PFSK-1 (cell line): Measurements from ENCODE around the gene OR6B1.

Experiments used
- FOXP2 ChIP-seq: optimal IDR thresholded peaks from 2 replicates; pipeline ENCODE3; 2011; ENCODE audit warnings: borderline replicate concordance, control low read depth, inconsistent platforms; ENCODE audit not compliant: insufficient read depth; ENCODE audit errors: extremely low read length, extremely low read depth
- POLR2AphosphoS5 ChIP-seq: IDR thresholded peaks from 2 replicates; pipeline ENCODE4 v1.6.1; 2012; ENCODE audit warnings: low read depth, mild to moderate bottlenecking, control low read depth, low read length, moderate library complexity
- SIN3A ChIP-seq: IDR thresholded peaks from 2 replicates; pipeline ENCODE4 v1.6.1; 2012; ENCODE audit warnings: mild to moderate bottlenecking, low read length, moderate library complexity, borderline replicate concordance; ENCODE audit not compliant: insufficient read depth
- TAF1 ChIP-seq: IDR thresholded peaks from 2 replicates; pipeline ENCODE4 v1.6.1; 2012; ENCODE audit warnings: low read length, control low read depth, borderline replicate concordance; ENCODE audit not compliant: insufficient read depth
- TF ChIP-seq, protein P1 (sequence below), 2 experiments: IDR thresholded peaks; 2 replicates each; pipeline versions ENCODE4 v1.6.1 to v1.8.0; 2011 to 2012; ENCODE audit warnings: low read depth in 2 of 2, low read length in 2 of 2, control low read depth in 1 of 2, inconsistent platforms in 1 of 2, mild to moderate bottlenecking in 1 of 2, moderate library complexity in 1 of 2; ENCODE audit not compliant: insufficient read depth in 1 of 2

Gene OR6B1

DNA sequence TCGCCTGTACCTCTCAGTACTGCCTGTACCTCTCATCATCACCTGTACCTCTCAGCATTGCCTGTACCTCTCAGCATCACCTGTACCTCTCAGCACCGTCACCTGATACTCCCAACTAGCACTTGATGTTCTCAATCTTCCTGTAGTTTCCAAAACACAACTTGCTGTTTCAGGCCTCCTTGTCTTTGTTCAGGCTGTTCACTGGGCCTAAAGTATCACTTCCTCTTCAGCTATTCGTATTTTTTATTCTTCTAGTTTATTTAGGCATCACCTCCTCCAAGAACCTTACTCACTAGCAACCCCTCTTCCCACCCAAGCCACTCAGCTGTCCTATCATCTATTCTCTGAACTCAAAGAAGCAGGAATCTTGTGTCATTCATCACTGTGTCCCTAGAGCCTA lies 24.1 kb downstream of the OR6B1 start:
- TF ChIP-seq POLR2AphosphoS5 (no peak), TAF1 (no peak), SIN3A (no peak), FOXP2 (no peak)
- TF ChIP-seq, protein P1, sequence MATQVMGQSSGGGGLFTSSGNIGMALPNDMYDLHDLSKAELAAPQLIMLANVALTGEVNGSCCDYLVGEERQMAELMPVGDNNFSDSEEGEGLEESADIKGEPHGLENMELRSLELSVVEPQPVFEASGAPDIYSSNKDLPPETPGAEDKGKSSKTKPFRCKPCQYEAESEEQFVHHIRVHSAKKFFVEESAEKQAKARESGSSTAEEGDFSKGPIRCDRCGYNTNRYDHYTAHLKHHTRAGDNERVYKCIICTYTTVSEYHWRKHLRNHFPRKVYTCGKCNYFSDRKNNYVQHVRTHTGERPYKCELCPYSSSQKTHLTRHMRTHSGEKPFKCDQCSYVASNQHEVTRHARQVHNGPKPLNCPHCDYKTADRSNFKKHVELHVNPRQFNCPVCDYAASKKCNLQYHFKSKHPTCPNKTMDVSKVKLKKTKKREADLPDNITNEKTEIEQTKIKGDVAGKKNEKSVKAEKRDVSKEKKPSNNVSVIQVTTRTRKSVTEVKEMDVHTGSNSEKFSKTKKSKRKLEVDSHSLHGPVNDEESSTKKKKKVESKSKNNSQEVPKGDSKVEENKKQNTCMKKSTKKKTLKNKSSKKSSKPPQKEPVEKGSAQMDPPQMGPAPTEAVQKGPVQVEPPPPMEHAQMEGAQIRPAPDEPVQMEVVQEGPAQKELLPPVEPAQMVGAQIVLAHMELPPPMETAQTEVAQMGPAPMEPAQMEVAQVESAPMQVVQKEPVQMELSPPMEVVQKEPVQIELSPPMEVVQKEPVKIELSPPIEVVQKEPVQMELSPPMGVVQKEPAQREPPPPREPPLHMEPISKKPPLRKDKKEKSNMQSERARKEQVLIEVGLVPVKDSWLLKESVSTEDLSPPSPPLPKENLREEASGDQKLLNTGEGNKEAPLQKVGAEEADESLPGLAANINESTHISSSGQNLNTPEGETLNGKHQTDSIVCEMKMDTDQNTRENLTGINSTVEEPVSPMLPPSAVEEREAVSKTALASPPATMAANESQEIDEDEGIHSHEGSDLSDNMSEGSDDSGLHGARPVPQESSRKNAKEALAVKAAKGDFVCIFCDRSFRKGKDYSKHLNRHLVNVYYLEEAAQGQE (IDR thresholded peaks at IDR 0.05; ENCODE audit: insufficient read depth in 1 of 2, low read depth in 2 of 2, low read length in 2 of 2) = no peak

DNA sequence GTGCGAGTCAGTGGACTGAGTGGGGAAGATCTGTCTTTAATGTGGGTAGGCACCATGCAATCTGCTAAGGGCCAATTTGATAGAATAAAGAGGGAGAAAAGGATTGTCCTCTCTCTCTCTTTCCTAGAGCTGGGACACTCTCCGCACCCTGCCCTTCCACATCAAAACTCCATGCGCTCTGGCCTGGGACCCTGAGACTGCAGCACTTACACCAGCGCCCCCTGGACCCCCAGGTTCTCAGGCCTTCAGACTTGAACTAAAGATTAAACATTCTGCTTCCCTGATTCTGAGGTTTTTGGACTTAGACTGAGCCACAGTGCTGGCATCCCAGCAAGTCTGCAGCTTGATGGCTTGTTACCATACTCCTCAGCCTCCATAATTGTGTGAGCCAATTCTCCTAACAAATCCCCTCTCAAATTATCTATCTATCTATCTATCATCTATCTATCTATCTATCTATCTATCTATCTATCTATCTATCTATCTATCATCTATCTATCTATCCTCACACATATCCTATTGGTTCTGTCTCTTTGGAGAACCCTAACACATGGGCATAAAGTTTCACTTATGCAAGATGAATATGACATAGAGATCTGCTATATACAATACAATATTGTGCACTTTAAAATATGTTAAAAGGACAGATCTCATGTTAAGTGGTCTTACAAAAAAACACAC lies 26.2 kb downstream of the OR6B1 start:
- TF ChIP-seq POLR2AphosphoS5 (no peak), FOXP2 (no peak), TAF1 (no peak), SIN3A (no peak)
- TF ChIP-seq, protein P1 (IDR thresholded peaks at IDR 0.05; ENCODE audit: insufficient read depth in 1 of 2, low read depth in 2 of 2, low read length in 2 of 2) = no peak

- TF ChIP-seq, protein P1 (IDR thresholded peaks at IDR 0.05; ENCODE audit: insufficient read depth in 1 of 2, low read depth in 2 of 2, low read length in 2 of 2) = no peak
- TF ChIP-seq FOXP2 = no peak
- no peak for TF ChIP-seq TAF1
- no peak for TF ChIP-seq SIN3A
- no peak for TF ChIP-seq POLR2AphosphoS5
Measured at GRCh38 chr7:144027070-144027469, 26.9 kb downstream of the OR6B1 start.

DNA sequence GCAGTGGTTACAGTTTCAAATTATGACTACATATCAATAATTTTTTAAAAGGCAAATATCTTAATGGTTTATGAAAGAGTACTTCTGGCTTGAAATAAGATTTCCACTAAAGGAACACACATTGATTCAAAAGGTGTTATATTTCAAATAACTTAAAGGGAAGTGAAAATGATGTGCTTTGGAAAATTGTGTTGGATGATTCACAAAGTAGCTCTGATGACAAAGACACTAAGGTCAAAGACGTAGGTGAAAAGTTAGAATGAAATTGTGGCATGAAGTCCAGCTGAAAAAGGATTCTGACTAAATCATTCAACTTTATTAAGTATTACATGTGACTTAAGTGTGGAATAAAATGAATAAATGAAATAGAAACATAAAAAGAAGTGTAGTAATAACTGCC lies 27.9 kb downstream of the OR6B1 start:
- TF ChIP-seq POLR2AphosphoS5 = no peak
- no peak for TF ChIP-seq SIN3A
- no peak for TF ChIP-seq TAF1
- TF ChIP-seq, protein P1 (IDR thresholded peaks at IDR 0.05; ENCODE audit: insufficient read depth in 1 of 2, low read depth in 2 of 2, low read length in 2 of 2) = no peak
- TF ChIP-seq FOXP2 = no peak

- TF ChIP-seq POLR2AphosphoS5 (no peak), TAF1 (no peak), FOXP2 (no peak), SIN3A (no peak)
- TF ChIP-seq, protein P1 (IDR thresholded peaks at IDR 0.05; ENCODE audit: insufficient read depth in 1 of 2, low read depth in 2 of 2, low read length in 2 of 2) = no peak
Measured at GRCh38 chr7:144028547-144028946, 28.4 kb downstream of the OR6B1 start.
